ENCODE results near the gene TRIP4.

Gene TRIP4

GRCh38 chr15:64443747-64444621 is 56.3 kb downstream of the TRIP4 start:
- Histone ChIP-seq H3K4me3 (ENCODE audit: insufficient read depth, low read depth, low read length, poor library complexity, severe bottlenecking) (no peak overlapping the region), H3K9me3 (ENCODE audit: control insufficient read depth, low read length) (no peaks in the 10 kb centered on the region), H3K4me1 (ENCODE audit: control insufficient read depth, insufficient read depth, low read length, poor library complexity, severe bottlenecking) (peaks cover 10% of the 10 kb centered on the region), H3K27me3 (replicated peaks; ENCODE audit: control insufficient read depth, insufficient read depth, low read length, poor library complexity, severe bottlenecking) (no peaks in the 10 kb centered on the region), H3K36me3 (ENCODE audit: control insufficient read depth, insufficient read depth, low read length) (no peaks in the 10 kb centered on the region), H3K27ac (ENCODE audit: insufficient read depth, low read length, poor library complexity, severe bottlenecking) (peak overlapping the region; percentile 10)
- DNase-seq: no peak

GRCh38 chr15:64444836-64445235 is 57.2 kb downstream of the TRIP4 start:
- no peak overlapping the region for H3K4me3 ChIP-seq (ENCODE audit: insufficient read depth, low read depth, low read length, poor library complexity, severe bottlenecking)
- H3K9me3 ChIP-seq (ENCODE audit: control insufficient read depth, low read length): no peaks in the 10 kb centered on the region
- DNase-seq: no peak
- no peaks in the 10 kb centered on the region for H3K27me3 ChIP-seq (replicated peaks; ENCODE audit: control insufficient read depth, insufficient read depth, low read length, poor library complexity, severe bottlenecking)
- no peaks in the 10 kb centered on the region for H3K36me3 ChIP-seq (ENCODE audit: control insufficient read depth, insufficient read depth, low read length)
- no peak overlapping the region for H3K27ac ChIP-seq (ENCODE audit: insufficient read depth, low read length, poor library complexity, severe bottlenecking)
- H3K4me1 ChIP-seq (ENCODE audit: control insufficient read depth, insufficient read depth, low read length, poor library complexity, severe bottlenecking): peaks cover 9% of the 10 kb centered on the region

- no peak for DNase-seq
- Histone ChIP-seq H3K4me1 (ENCODE audit: control insufficient read depth, insufficient read depth, low read length, poor library complexity, severe bottlenecking) (peaks cover 9% of the 10 kb centered on the region), H3K36me3 (ENCODE audit: control insufficient read depth, insufficient read depth, low read length) (no peaks in the 10 kb centered on the region), H3K27me3 (replicated peaks; ENCODE audit: control insufficient read depth, insufficient read depth, low read length, poor library complexity, severe bottlenecking) (no peaks in the 10 kb centered on the region), H3K9me3 (ENCODE audit: control insufficient read depth, low read length) (no peaks in the 10 kb centered on the region), H3K4me3 (ENCODE audit: insufficient read depth, low read depth, low read length, poor library complexity, severe bottlenecking) (no peak overlapping the region), H3K27ac (ENCODE audit: insufficient read depth, low read length, poor library complexity, severe bottlenecking) (no peak overlapping the region)
Measured at GRCh38 chr15:64447536-64448315, 60.1 kb downstream of the TRIP4 start.

DNA sequence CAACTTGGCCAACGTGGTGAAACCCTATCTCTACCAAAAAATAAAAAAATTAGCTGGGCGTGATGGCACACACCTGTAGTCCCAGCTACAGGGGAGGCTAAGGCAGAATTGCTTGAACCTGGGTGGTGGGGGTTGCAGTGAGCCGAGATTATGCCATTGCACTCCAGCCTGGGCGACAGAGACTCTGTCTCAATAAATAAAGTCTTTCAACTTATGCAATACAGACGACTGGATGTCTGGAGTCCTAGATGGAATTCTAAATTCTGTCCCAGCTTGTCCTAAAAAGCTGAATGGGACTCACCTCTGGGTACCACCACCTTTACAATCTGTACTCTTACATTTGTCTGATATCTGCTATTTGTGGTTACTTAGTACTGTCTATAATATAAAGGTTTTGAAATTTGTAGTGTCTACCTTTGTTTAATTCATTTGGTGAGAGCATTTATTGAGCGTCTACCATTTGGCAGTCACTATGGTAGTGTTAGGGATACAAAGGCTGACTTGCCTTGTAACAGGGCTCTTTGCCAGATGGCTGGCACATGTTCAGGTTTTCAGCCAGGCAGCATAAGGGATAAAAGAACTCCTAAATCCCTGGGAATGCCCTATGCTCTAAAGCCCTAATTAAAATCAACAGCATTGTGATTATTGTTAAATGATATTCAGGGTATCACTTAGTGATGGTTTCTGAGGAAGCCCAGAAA is 65.5 kb downstream of the TRIP4 start:
- H3K4me3 ChIP-seq (ENCODE audit: insufficient read depth, low read depth, low read length, poor library complexity, severe bottlenecking): no peak overlapping the region

GRCh38 chr15:64453689-64454037 is 66.0 kb downstream of the TRIP4 start:
- H3K27ac ChIP-seq (ENCODE audit: insufficient read depth, low read length, poor library complexity, severe bottlenecking): no peak overlapping the region
- no peak for DNase-seq
- H3K4me3 ChIP-seq (ENCODE audit: insufficient read depth, low read depth, low read length, poor library complexity, severe bottlenecking): no peak overlapping the region
- no peaks in the 10 kb centered on the region for H3K36me3 ChIP-seq (ENCODE audit: control insufficient read depth, insufficient read depth, low read length)
- H3K27me3 ChIP-seq (replicated peaks; ENCODE audit: control insufficient read depth, insufficient read depth, low read length, poor library complexity, severe bottlenecking): no peaks in the 10 kb centered on the region
- H3K4me1 ChIP-seq (ENCODE audit: control insufficient read depth, insufficient read depth, low read length, poor library complexity, severe bottlenecking): no peaks in the 10 kb centered on the region
- no peaks in the 10 kb centered on the region for H3K9me3 ChIP-seq (ENCODE audit: control insufficient read depth, low read length)

More for the DNA sequence above, 65.5 kb downstream of the TRIP4 start:
- H3K4me1 ChIP-seq (ENCODE audit: control insufficient read depth, insufficient read depth, low read length, poor library complexity, severe bottlenecking): no peaks in the 10 kb centered on the region
- H3K9me3 ChIP-seq (ENCODE audit: control insufficient read depth, low read length): no peaks in the 10 kb centered on the region
- no peak for DNase-seq
- no peak overlapping the region for H3K27ac ChIP-seq (ENCODE audit: insufficient read depth, low read length, poor library complexity, severe bottlenecking)
- no peaks in the 10 kb centered on the region for H3K36me3 ChIP-seq (ENCODE audit: control insufficient read depth, insufficient read depth, low read length)
- H3K27me3 ChIP-seq (replicated peaks; ENCODE audit: control insufficient read depth, insufficient read depth, low read length, poor library complexity, severe bottlenecking): no peaks in the 10 kb centered on the region

DNA sequence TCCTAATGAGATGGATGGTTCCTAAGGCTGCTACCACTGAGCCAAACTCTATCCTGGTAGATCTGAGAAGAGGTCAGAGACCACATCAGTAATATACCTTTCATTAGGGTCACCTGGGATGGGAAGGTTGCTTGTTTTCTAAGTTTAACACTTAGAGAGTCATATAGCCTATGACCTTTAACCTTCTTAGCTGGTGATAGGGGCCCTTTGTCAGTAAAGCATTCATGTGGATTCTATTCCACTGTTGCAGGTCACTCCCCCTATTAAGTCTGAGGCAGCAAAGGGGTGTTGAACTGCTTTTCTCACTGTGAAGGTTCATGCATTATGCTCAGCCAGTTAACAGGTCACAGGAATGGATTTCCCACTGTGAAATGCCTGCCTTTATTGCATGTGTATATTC is 66.6 kb downstream of the TRIP4 start:
- no peak overlapping the region for H3K4me3 ChIP-seq (ENCODE audit: insufficient read depth, low read depth, low read length, poor library complexity, severe bottlenecking)
- no peaks in the 10 kb centered on the region for H3K4me1 ChIP-seq (ENCODE audit: control insufficient read depth, insufficient read depth, low read length, poor library complexity, severe bottlenecking)
- no peak overlapping the region for H3K27ac ChIP-seq (ENCODE audit: insufficient read depth, low read length, poor library complexity, severe bottlenecking)
- no peak for DNase-seq
- H3K36me3 ChIP-seq (ENCODE audit: control insufficient read depth, insufficient read depth, low read length): no peaks in the 10 kb centered on the region
- H3K9me3 ChIP-seq (ENCODE audit: control insufficient read depth, low read length): no peaks in the 10 kb centered on the region
- H3K27me3 ChIP-seq (replicated peaks; ENCODE audit: control insufficient read depth, insufficient read depth, low read length, poor library complexity, severe bottlenecking): no peaks in the 10 kb centered on the region

DNA sequence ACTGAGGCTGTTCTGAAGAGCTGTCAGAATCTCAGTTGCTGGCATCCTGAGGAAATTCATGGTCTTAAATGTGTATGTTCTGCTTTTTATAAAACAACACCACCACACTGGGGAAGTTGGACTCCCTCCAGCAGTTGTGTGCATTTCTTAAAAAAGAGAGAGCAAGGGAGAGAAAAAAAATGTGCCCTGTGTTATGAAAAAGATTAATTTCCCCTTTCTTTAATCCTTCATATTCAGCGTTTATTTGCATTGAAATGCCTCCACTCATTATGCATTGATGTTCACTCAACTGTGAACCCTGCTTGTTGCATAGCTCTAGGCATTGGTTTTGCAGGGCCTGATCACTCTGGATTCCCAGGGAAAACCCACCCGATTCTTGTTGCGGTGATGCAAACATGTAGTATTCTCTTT is 68.3 kb downstream of the TRIP4 start:
- peaks cover 6% of the 10 kb centered on the region for H3K4me1 ChIP-seq (ENCODE audit: control insufficient read depth, insufficient read depth, low read length, poor library complexity, severe bottlenecking)
- no peaks in the 10 kb centered on the region for H3K27me3 ChIP-seq (replicated peaks; ENCODE audit: control insufficient read depth, insufficient read depth, low read length, poor library complexity, severe bottlenecking)
- H3K27ac ChIP-seq (ENCODE audit: insufficient read depth, low read length, poor library complexity, severe bottlenecking): no peak overlapping the region
- H3K4me3 ChIP-seq (ENCODE audit: insufficient read depth, low read depth, low read length, poor library complexity, severe bottlenecking): no peak overlapping the region
- H3K9me3 ChIP-seq (ENCODE audit: control insufficient read depth, low read length): no peaks in the 10 kb centered on the region
- DNase-seq: no peak
- no peaks in the 10 kb centered on the region for H3K36me3 ChIP-seq (ENCODE audit: control insufficient read depth, insufficient read depth, low read length)

- H3K27ac ChIP-seq (ENCODE audit: insufficient read depth, low read length, poor library complexity, severe bottlenecking): no peak overlapping the region
- H3K27me3 ChIP-seq (replicated peaks; ENCODE audit: control insufficient read depth, insufficient read depth, low read length, poor library complexity, severe bottlenecking): no peaks in the 10 kb centered on the region
- no peak overlapping the region for H3K4me3 ChIP-seq (ENCODE audit: insufficient read depth, low read depth, low read length, poor library complexity, severe bottlenecking)
- DNase-seq: no peak
- no peaks in the 10 kb centered on the region for H3K9me3 ChIP-seq (ENCODE audit: control insufficient read depth, low read length)
- no peaks in the 10 kb centered on the region for H3K36me3 ChIP-seq (ENCODE audit: control insufficient read depth, insufficient read depth, low read length)
- peaks cover 10% of the 10 kb centered on the region for H3K4me1 ChIP-seq (ENCODE audit: control insufficient read depth, insufficient read depth, low read length, poor library complexity, severe bottlenecking)
Measured at GRCh38 chr15:64456634-64457108, 69.0 kb downstream of the TRIP4 start.

GRCh38 chr15:64459066-64459781 is 71.6 kb downstream of the TRIP4 start:
- no peak overlapping the region for H3K4me3 ChIP-seq (ENCODE audit: insufficient read depth, low read depth, low read length, poor library complexity, severe bottlenecking)
- DNase-seq: no peak
- H3K36me3 ChIP-seq (ENCODE audit: control insufficient read depth, insufficient read depth, low read length): no peaks in the 10 kb centered on the region
- H3K27me3 ChIP-seq (replicated peaks; ENCODE audit: control insufficient read depth, insufficient read depth, low read length, poor library complexity, severe bottlenecking): no peaks in the 10 kb centered on the region
- H3K27ac ChIP-seq (ENCODE audit: insufficient read depth, low read length, poor library complexity, severe bottlenecking): no peak overlapping the region
- H3K9me3 ChIP-seq (ENCODE audit: control insufficient read depth, low read length): no peaks in the 10 kb centered on the region
- H3K4me1 ChIP-seq (ENCODE audit: control insufficient read depth, insufficient read depth, low read length, poor library complexity, severe bottlenecking): peaks cover 20% of the 10 kb centered on the region

All from effector memory CD4-positive, alpha-beta T cell (primary cell).